DND-41 (cell line): ENCODE data around the gene ZNRF2.

Experiments
- EZH2 ChIP-seq: IDR thresholded peaks from 3 replicates; pipeline ENCODE4 v1.6.1; 2012; ENCODE audit warnings: borderline replicate concordance, low read depth, mild to moderate bottlenecking, moderate library complexity, low read length, inconsistent platforms; ENCODE audit not compliant: severe bottlenecking
- TF ChIP-seq, protein P1 (sequence below): IDR thresholded peaks from 2 replicates; pipeline ENCODE4 v1.5.1; 2012; ENCODE audit warnings: borderline replicate concordance, low read length, moderate library complexity, mild to moderate bottlenecking; ENCODE audit not compliant: poor library complexity, severe bottlenecking; ENCODE audit errors: extremely low read depth

DNA sequence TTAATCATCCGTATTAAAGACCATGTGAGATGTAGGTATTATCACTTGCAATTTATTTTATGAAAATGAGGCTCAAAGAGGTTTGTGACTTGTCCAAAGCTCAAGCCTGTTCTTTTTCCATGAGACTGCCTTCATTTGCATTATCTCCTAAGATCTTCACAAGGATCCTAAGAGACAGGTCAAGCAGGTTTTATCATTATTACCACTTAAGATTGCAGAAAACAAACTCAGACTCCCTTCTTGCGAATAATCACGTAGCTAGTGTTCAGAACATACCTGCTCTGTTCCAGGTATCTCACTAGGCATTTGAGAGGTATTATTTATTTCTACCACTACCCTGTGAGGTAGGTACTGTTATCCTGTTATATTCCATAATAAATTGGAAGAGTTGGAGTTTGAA lies 64.8 kb downstream of the ZNRF2 start:
- TF ChIP-seq, protein P1, sequence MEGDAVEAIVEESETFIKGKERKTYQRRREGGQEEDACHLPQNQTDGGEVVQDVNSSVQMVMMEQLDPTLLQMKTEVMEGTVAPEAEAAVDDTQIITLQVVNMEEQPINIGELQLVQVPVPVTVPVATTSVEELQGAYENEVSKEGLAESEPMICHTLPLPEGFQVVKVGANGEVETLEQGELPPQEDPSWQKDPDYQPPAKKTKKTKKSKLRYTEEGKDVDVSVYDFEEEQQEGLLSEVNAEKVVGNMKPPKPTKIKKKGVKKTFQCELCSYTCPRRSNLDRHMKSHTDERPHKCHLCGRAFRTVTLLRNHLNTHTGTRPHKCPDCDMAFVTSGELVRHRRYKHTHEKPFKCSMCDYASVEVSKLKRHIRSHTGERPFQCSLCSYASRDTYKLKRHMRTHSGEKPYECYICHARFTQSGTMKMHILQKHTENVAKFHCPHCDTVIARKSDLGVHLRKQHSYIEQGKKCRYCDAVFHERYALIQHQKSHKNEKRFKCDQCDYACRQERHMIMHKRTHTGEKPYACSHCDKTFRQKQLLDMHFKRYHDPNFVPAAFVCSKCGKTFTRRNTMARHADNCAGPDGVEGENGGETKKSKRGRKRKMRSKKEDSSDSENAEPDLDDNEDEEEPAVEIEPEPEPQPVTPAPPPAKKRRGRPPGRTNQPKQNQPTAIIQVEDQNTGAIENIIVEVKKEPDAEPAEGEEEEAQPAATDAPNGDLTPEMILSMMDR, result no peak
- no peak for TF ChIP-seq EZH2
